H9 (cell line): Measurements from ENCODE around the gene RARG. TPM values are rescaled to one million over a fixed set of nuclear protein-coding genes. Genes with fewer than 3 reads are reported as not detected.

Source experiments
- DNase-seq: peaks from one replicate; pipeline ENCODE4 v3.0.0-alpha.2; 2017
- H2AFZ ChIP-seq: one replicate; pipeline ENCODE4 v1.6.1; 2013; ENCODE audit warnings: mild to moderate bottlenecking, low read length, control low read depth, moderate library complexity
- H2AK5ac ChIP-seq: 2 replicates; pipeline ENCODE4 v1.6.1; 2013; ENCODE audit warnings: low read length, control low read depth, mixed read lengths; ENCODE audit not compliant: insufficient read length
- H2BK120ac ChIP-seq: one replicate; pipeline ENCODE4 v1.6.1; 2013; ENCODE audit warnings: low read depth, mild to moderate bottlenecking, low read length, control low read depth, inconsistent platforms; ENCODE audit not compliant: poor library complexity, severe bottlenecking
- H2BK12ac ChIP-seq: 2 replicates; pipeline ENCODE4 v1.6.1; 2013; ENCODE audit warnings: low read length, control low read depth, mixed read lengths, low read depth; ENCODE audit not compliant: insufficient read length
- H2BK15ac ChIP-seq: 2 replicates; pipeline ENCODE4 v1.6.1; 2013; ENCODE audit warnings: low read depth, low read length, control low read depth
- H2BK20ac ChIP-seq: one replicate; pipeline ENCODE4 v1.6.1; 2013; ENCODE audit warnings: low read depth, mild to moderate bottlenecking, low read length, control low read depth, inconsistent platforms; ENCODE audit not compliant: poor library complexity, severe bottlenecking
- H2BK5ac ChIP-seq: 2 replicates; pipeline ENCODE4 v1.6.1; 2013; ENCODE audit warnings: low read length, control low read depth, mixed read lengths; ENCODE audit not compliant: insufficient read length
- H3K14ac ChIP-seq: 2 replicates; pipeline ENCODE4 v1.6.1; 2013; ENCODE audit warnings: low read length, control low read depth; ENCODE audit not compliant: insufficient read depth
- H3K18ac ChIP-seq: 2 replicates; pipeline ENCODE4 v1.6.1; 2013; ENCODE audit warnings: low read depth, mild to moderate bottlenecking, mixed read lengths, low read length, control low read depth; ENCODE audit not compliant: insufficient read length
- H3K23ac ChIP-seq: 2 replicates; pipeline ENCODE4 v1.6.1; 2013; ENCODE audit warnings: low read length, control low read depth, mixed read lengths, low read depth; ENCODE audit not compliant: insufficient read length
- H3K23me2 ChIP-seq: 2 replicates; pipeline ENCODE4 v1.6.1; 2013; ENCODE audit warnings: low read depth, mild to moderate bottlenecking, mixed read lengths, low read length, control low read depth; ENCODE audit not compliant: insufficient read length, poor library complexity, severe bottlenecking
- H3K27ac ChIP-seq: 2 replicates; pipeline ENCODE4 v1.5.1; 2013; ENCODE audit warnings: low read length, control low read depth, mixed read lengths, low read depth; ENCODE audit not compliant: insufficient read length
- H3K27me3 ChIP-seq: 2 replicates; pipeline ENCODE4 v1.6.1; 2013; ENCODE audit warnings: low read length, control low read depth, inconsistent platforms; ENCODE audit not compliant: insufficient read depth
- H3K4ac ChIP-seq: 2 replicates; pipeline ENCODE4 v1.6.1; 2013; ENCODE audit warnings: low read depth, mild to moderate bottlenecking, control low read depth, inconsistent platforms, low read length, moderate library complexity
- H3K4me1 ChIP-seq: 2 replicates; pipeline ENCODE4 v1.6.1; 2013; ENCODE audit warnings: low read length, control low read depth, inconsistent platforms; ENCODE audit not compliant: insufficient read depth
- H3K4me2 ChIP-seq: 2 replicates; pipeline ENCODE4 v1.6.1; 2013; ENCODE audit warnings: low read length, control low read depth, mixed read lengths; ENCODE audit not compliant: insufficient read length, insufficient read depth
- H3K56ac ChIP-seq: 2 replicates; pipeline ENCODE4 v1.6.1; 2013; ENCODE audit warnings: low read depth, mild to moderate bottlenecking, mixed read lengths, low read length, control low read depth; ENCODE audit not compliant: insufficient read length
- H3K79me1 ChIP-seq: 2 replicates; pipeline ENCODE4 v1.6.1; 2013; ENCODE audit warnings: low read depth, mild to moderate bottlenecking, moderate library complexity, low read length, control low read depth, inconsistent platforms; ENCODE audit not compliant: insufficient read depth, poor library complexity, severe bottlenecking
- H3K79me2 ChIP-seq: 2 replicates; pipeline ENCODE4 v1.6.1; 2013; ENCODE audit warnings: low read length, control low read depth, inconsistent platforms; ENCODE audit not compliant: insufficient read depth
- H3K9ac ChIP-seq: 2 replicates; pipeline ENCODE4 v1.6.1; 2013; ENCODE audit warnings: low read length, control low read depth, mixed read lengths; ENCODE audit not compliant: insufficient read length; ENCODE audit errors: extremely low read depth
- H3K9me3 ChIP-seq: one replicate; pipeline ENCODE4 v1.6.1; 2013; ENCODE audit warnings: low read depth, low read length, inconsistent platforms; ENCODE audit not compliant: control insufficient read depth
- H3T11ph ChIP-seq: one replicate; pipeline ENCODE4 v1.6.1; 2013; ENCODE audit warnings: mild to moderate bottlenecking, low read length, control low read depth, inconsistent platforms
- H4K20me1 ChIP-seq: one replicate; pipeline ENCODE4 v1.6.1; 2013; ENCODE audit not compliant: control insufficient read depth, insufficient read length, insufficient read depth
- H4K5ac ChIP-seq: 2 replicates; pipeline ENCODE4 v1.6.1; 2013; ENCODE audit warnings: low read depth, mild to moderate bottlenecking, mixed read lengths, low read length, control low read depth; ENCODE audit not compliant: insufficient read length
- H4K8ac ChIP-seq: replicated peaks from 2 replicates; pipeline ENCODE4 v1.6.1; 2013; ENCODE audit warnings: low read length, control low read depth, mixed read lengths, low read depth; ENCODE audit not compliant: insufficient read length
- H4K91ac ChIP-seq: 2 replicates; pipeline ENCODE4 v1.6.1; 2013; ENCODE audit warnings: low read depth, mild to moderate bottlenecking, moderate library complexity, mixed read lengths, low read length, control low read depth; ENCODE audit not compliant: insufficient read length
- H3K27ac Mint-ChIP-seq, 3 experiments: 2 replicates in 2 of 3; 3 replicates in 1 of 3; pipeline ENCODE4 v1.8.0; 2020 to 2021; ENCODE audit warnings: mixed read lengths in 3 of 3, mild to moderate bottlenecking in 1 of 3, moderate library complexity in 1 of 3
- H3K27me3 Mint-ChIP-seq: 2 replicates; pipeline ENCODE4 v1.8.0; 2021; ENCODE audit warnings: low read depth, mild to moderate bottlenecking, moderate library complexity, mixed read lengths
- H3K36me3 Mint-ChIP-seq, 3 experiments: 2 replicates in 2 of 3; 3 replicates in 1 of 3; pipeline ENCODE4 v1.8.0; 2020 to 2021; ENCODE audit warnings: low read depth in 3 of 3, mixed read lengths in 3 of 3; ENCODE audit not compliant: insufficient read depth in 1 of 3
- H3K4me1 Mint-ChIP-seq, 2 experiments: 2 replicates each; pipeline ENCODE4 v1.8.0; 2020; ENCODE audit warnings: mixed read lengths in 2 of 2
- H3K4me3 Mint-ChIP-seq, 2 experiments: 2 replicates in 1 of 2; 3 replicates in 1 of 2; pipeline ENCODE4 v1.8.0; 2020 to 2021; ENCODE audit warnings: mild to moderate bottlenecking in 2 of 2, mixed read lengths in 2 of 2, moderate library complexity in 1 of 2
- H3K9me3 Mint-ChIP-seq, 2 experiments: 2 replicates in 1 of 2; 3 replicates in 1 of 2; pipeline ENCODE4 v1.8.0; 2020; ENCODE audit warnings: mild to moderate bottlenecking in 2 of 2, mixed read lengths in 2 of 2, moderate library complexity in 1 of 2
- CTCF ChIP-seq: fragments of 200-600 bp; sonication (generic); conservative IDR thresholded peaks from 3 replicates; pipeline ENCODE4 v1.8.0; 2021; ENCODE audit warnings: antibody characterized with exemption, mild to moderate bottlenecking
- WGBS: extraction: QIAGEN DNeasy Blood & Tissue Kit; methylation state at CpG from one replicate; pipeline ENCODE4 v1.1.7; 2013; ENCODE audit warnings: missing lambda C conversion rate, low lambda C conversion rate, mixed read lengths; ENCODE audit not compliant: insufficient read length; ENCODE audit errors: extremely low coverage; 5-methylcytosine and 5-hydroxymethylcytosine counted together
- total RNA-seq: library from RNA; stranded (reverse); gene quantifications from 2 replicates; pipeline ENCODE4 v1.2.1, GENCODE V29; 2021

Gene RARG
- total RNA-seq, 1 experiment from 2014 or later: 43.7 TPM

DNA sequence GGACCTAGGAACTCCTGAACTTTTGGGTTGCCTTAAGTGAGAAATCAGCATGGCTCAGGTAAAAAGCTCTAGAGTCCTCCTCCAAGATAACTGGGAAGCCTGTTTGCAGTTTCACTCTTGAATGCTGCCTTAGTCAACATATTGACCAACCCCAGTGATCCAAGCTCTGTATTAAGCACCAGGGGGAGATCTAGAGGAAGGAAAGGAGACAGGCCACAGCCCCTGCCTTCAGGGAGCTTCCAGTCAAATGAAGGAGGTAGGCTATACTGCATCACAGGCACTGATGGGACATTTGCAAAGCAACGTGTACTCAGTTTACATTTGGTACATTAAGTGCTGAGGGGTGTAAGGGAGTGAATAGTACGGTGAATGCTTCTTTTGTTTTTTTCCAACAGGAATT lies 50.1 kb downstream of the RARG start:
- Histone ChIP-seq H2BK5ac (no peak overlapping the region), H3K14ac (no peak overlapping the region), H3K79me2 (no peaks in the 10 kb centered on the region), H3K23ac (no peak overlapping the region), H2BK12ac (no peak overlapping the region), H3T11ph (no peak overlapping the region), H2AFZ (no peak overlapping the region), H3K9me3 (no peaks in the 10 kb centered on the region), H3K4ac (no peak overlapping the region), H4K8ac (no peak overlapping the region), H3K27me3 (no peaks in the 10 kb centered on the region; the same call in 1 of the 2 replicates), H4K5ac (no peak overlapping the region), H3K4me1 (0 out of 2 replicates have a peak, but pooled peaks cover 3% of the 10 kb centered on the region), H2BK120ac (no peak overlapping the region), H3K23me2 (peaks cover 13% of the 10 kb centered on the region), H4K20me1 (peaks cover 2% of the 10 kb centered on the region), H3K18ac (no peak overlapping the region), H3K27ac (no peak overlapping the region), H3K56ac (no peak overlapping the region), H4K91ac (no peak overlapping the region), H2AK5ac (no peak overlapping the region), H3K4me2 (peak overlapping the region; percentile 68), H3K9ac (no peak overlapping the region), H2BK20ac (no peak overlapping the region), H3K79me1 (no peaks in the 10 kb centered on the region), H2BK15ac (no peak overlapping the region)
- Mint-ChIP-seq H3K27ac (no peak overlapping the region), H3K4me3 (peak overlapping the region; percentile 87 to 91), H3K4me1 (peaks cover 14 to 17% of the 10 kb centered on the region in 2 experiments), H3K27me3 (peaks cover 41% of the 10 kb centered on the region), H3K36me3 (peaks cover 33 to 50% (median 48%) of the 10 kb centered on the region in 3 experiments; a peak in 6 of 7 replicates), H3K9me3 (no peaks in the 10 kb centered on the region; a peak in 1 of 5 replicates)
- WGBS: no CpG with 5 or more reads among the region's 2 CpGs
- no peak for DNase-seq
- TF ChIP-seq CTCF: no peak
